Right atrium auricular region (tissue), 2 donors: ENCODE results near the gene TBC1D14. TPM values are rescaled to one million over a fixed set of nuclear protein-coding genes. Genes with fewer than 3 reads are reported as not detected.

Experiments used
- DNase-seq: peaks from one replicate; pipeline ENCODE4 v3.0.0-alpha.2; 2019; ENCODE audit warnings: low spot score
- H3K27ac ChIP-seq, 2 donors: fragments of 200-600 bp; sonication (generic); 1 replicate in 1 of 2; 2 replicates in 1 of 2; pipeline ENCODE4 v1.5.1; 2016 to 2019
- H3K27me3 ChIP-seq, 2 donors: fragments of 200-600 bp; sonication (generic); one replicate each; pipeline versions ENCODE4 v1.5.1 to v1.6.0; 2017 to 2019
- H3K36me3 ChIP-seq: fragments of 200-600 bp; sonication (generic); one replicate; pipeline ENCODE4 v1.5.1; 2016
- H3K4me1 ChIP-seq, 2 donors: fragments of 200-600 bp; sonication (generic); one replicate each; pipeline versions ENCODE4 v1.5.1 to v1.6.0; 2017 to 2019
- H3K4me3 ChIP-seq, 2 donors: fragments of 200-600 bp; sonication (generic); 1 replicate in 1 of 2; 2 replicates in 1 of 2; pipeline ENCODE4 v1.5.1; 2017 to 2019; ENCODE audit warnings: mild to moderate bottlenecking in 1 of 2, moderate library complexity in 1 of 2
- H3K9me3 ChIP-seq, 2 donors: fragments of 200-600 bp; sonication (generic); one replicate each; pipeline ENCODE4 v1.5.1; 2019
- total RNA-seq, 2 donors: library from RNA; depleted of rRNA; stranded (reverse); fragments of >200 nt; gene quantifications; one replicate each; pipeline ENCODE4 v1.1.0, GENCODE V29; 2016
- TF ChIP-seq, protein P1 (sequence below), 2 donors: fragments of 200-600 bp; sonication (generic); IDR thresholded peaks; one replicate each; pipeline ENCODE4 v1.5.1; 2019; ENCODE audit warnings: antibody characterized with exemption in 2 of 2

The TBC1D14 gene
- total RNA-seq, 2 donors from 2014 or later = 33.7 to 34.0 TPM

- no peaks in the 10 kb centered on the region for H3K9me3 ChIP-seq
- TF ChIP-seq, protein P1, sequence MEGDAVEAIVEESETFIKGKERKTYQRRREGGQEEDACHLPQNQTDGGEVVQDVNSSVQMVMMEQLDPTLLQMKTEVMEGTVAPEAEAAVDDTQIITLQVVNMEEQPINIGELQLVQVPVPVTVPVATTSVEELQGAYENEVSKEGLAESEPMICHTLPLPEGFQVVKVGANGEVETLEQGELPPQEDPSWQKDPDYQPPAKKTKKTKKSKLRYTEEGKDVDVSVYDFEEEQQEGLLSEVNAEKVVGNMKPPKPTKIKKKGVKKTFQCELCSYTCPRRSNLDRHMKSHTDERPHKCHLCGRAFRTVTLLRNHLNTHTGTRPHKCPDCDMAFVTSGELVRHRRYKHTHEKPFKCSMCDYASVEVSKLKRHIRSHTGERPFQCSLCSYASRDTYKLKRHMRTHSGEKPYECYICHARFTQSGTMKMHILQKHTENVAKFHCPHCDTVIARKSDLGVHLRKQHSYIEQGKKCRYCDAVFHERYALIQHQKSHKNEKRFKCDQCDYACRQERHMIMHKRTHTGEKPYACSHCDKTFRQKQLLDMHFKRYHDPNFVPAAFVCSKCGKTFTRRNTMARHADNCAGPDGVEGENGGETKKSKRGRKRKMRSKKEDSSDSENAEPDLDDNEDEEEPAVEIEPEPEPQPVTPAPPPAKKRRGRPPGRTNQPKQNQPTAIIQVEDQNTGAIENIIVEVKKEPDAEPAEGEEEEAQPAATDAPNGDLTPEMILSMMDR (IDR thresholded peaks at IDR 0.05) = no peak
- H3K36me3 ChIP-seq = peaks cover 65% of the 10 kb centered on the region
- H3K27ac ChIP-seq = no peak overlapping the region
- no peaks in the 10 kb centered on the region for H3K4me1 ChIP-seq
- no peak for DNase-seq
- no peak overlapping the region for H3K4me3 ChIP-seq
- no peaks in the 10 kb centered on the region for H3K27me3 ChIP-seq
Observed at GRCh38 chr4:7004331-7004730, 94.7 kb downstream of the TBC1D14 start.

- Histone ChIP-seq H3K9me3 (no peaks in the 10 kb centered on the region), H3K27me3 (no peaks in the 10 kb centered on the region), H3K36me3 (peaks cover 55% of the 10 kb centered on the region), H3K4me1 (no peaks in the 10 kb centered on the region), H3K4me3 (no peak overlapping the region), H3K27ac (no peak overlapping the region)
- DNase-seq = no peak
- TF ChIP-seq, protein P1 (IDR thresholded peaks at IDR 0.05) = no peak
Observed at GRCh38 chr4:7005571-7005970, 95.9 kb downstream of the TBC1D14 start.

DNA sequence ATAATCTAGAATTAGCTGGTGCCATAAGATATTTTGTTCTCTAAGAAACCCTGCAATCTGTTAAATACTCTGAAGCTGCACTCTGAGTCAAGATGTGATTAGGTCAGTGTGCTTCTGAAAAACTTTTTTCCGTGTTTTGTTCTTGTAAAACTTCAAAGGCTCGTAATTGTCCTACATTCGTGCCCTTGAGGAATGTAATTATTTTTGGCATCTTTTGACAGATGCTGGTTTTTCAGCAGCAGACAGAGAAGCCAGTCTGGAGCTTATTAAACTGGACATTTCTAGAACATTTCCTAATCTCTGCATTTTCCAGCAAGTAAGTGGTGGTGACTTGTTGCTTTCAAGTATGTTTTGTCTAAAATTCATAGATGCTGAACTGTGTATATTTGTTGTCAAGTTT, 96.8 kb downstream of the TBC1D14 start:
- TF ChIP-seq, protein P1 (IDR thresholded peaks at IDR 0.05) = no peak
- peaks cover 55% of the 10 kb centered on the region for H3K36me3 ChIP-seq
- H3K9me3 ChIP-seq = no peaks in the 10 kb centered on the region
- no peak overlapping the region for H3K4me3 ChIP-seq
- no peak overlapping the region for H3K27ac ChIP-seq
- H3K27me3 ChIP-seq = no peaks in the 10 kb centered on the region
- H3K4me1 ChIP-seq = no peaks in the 10 kb centered on the region
- DNase-seq = no peak

- Histone ChIP-seq H3K36me3 (peaks cover 51% of the 10 kb centered on the region), H3K27me3 (no peaks in the 10 kb centered on the region), H3K4me1 (no peaks in the 10 kb centered on the region), H3K9me3 (no peaks in the 10 kb centered on the region), H3K4me3 (no peak overlapping the region), H3K27ac (no peak overlapping the region)
- no peak for DNase-seq
- TF ChIP-seq, protein P1 (IDR thresholded peaks at IDR 0.05) = no peak
Observed at GRCh38 chr4:7007142-7007907, 97.7 kb downstream of the TBC1D14 start.

DNA sequence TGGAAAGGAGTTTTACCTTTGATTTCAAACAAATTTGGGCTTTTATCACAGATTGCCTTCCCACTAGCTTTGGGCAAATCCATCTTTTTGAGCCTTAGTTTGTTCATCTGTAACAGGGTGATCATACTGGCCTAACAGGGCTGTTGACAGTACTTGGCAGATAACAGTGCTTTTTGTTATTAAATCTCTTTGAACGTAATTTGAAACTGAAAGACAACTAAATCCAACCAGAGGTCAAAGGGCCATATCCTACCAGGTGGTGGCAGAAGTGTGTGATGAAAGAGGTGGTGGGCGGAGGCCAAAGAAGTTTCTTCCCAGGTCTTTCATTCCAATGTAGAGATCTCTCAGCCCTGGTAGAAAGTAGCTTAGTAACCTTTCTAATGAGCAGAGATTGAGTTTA, 98.3 kb downstream of the TBC1D14 start:
- Histone ChIP-seq H3K4me3 (no peak overlapping the region), H3K4me1 (no peaks in the 10 kb centered on the region), H3K36me3 (peaks cover 47% of the 10 kb centered on the region), H3K27me3 (no peaks in the 10 kb centered on the region), H3K27ac (no peak overlapping the region), H3K9me3 (no peaks in the 10 kb centered on the region)
- TF ChIP-seq, protein P1 (IDR thresholded peaks at IDR 0.05) = no peak
- no peak for DNase-seq

GRCh38 chr4:7009564-7009963, 99.9 kb downstream of the TBC1D14 start:
- TF ChIP-seq, protein P1 (IDR thresholded peaks at IDR 0.05) = no peak
- no peaks in the 10 kb centered on the region for H3K9me3 ChIP-seq
- no peak overlapping the region for H3K4me3 ChIP-seq
- peaks cover 51% of the 10 kb centered on the region for H3K36me3 ChIP-seq
- no peaks in the 10 kb centered on the region for H3K27me3 ChIP-seq
- H3K4me1 ChIP-seq = no peaks in the 10 kb centered on the region
- DNase-seq = no peak
- H3K27ac ChIP-seq = no peak overlapping the region
